22Rv1 (cell line): ENCODE results near the gene SUMF1.

Experiments
- ZFX ChIP-seq: fragments of 450-650 bp; IDR thresholded peaks from 2 replicates; pipeline ENCODE4 v1.6.1; 2017; ENCODE audit warnings: antibody characterized with exemption, borderline replicate concordance
- TF ChIP-seq, protein P1 (sequence below): fragments of 450-650 bp; IDR thresholded peaks from 2 replicates; pipeline ENCODE4 v1.5.1; 2017; ENCODE audit warnings: mild to moderate bottlenecking

DNA sequence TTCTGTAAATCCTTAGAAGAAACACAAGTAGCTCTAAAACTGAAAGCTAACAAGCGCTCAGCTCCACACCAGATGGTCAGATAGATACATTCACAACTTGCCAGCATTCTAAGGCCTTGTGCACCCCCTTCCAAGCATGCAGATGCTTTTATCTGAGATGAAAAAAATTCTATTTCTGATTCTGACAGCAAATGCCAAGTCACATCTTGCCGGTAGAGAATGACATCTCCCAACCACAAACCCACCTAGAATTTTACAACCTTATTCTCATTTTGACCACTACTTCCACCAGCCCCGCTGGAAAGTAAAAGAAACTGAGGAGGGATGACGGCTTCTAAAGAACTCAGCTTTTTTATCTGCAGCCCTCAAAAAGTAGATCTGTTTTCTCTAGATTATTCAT lies 57.7 kb downstream of the SUMF1 start:
- TF ChIP-seq, protein P1, sequence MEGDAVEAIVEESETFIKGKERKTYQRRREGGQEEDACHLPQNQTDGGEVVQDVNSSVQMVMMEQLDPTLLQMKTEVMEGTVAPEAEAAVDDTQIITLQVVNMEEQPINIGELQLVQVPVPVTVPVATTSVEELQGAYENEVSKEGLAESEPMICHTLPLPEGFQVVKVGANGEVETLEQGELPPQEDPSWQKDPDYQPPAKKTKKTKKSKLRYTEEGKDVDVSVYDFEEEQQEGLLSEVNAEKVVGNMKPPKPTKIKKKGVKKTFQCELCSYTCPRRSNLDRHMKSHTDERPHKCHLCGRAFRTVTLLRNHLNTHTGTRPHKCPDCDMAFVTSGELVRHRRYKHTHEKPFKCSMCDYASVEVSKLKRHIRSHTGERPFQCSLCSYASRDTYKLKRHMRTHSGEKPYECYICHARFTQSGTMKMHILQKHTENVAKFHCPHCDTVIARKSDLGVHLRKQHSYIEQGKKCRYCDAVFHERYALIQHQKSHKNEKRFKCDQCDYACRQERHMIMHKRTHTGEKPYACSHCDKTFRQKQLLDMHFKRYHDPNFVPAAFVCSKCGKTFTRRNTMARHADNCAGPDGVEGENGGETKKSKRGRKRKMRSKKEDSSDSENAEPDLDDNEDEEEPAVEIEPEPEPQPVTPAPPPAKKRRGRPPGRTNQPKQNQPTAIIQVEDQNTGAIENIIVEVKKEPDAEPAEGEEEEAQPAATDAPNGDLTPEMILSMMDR, result no peak
- no peak for TF ChIP-seq ZFX
